HCT116 (cell line): ENCODE measurements around the gene SIAH2. TPM values are rescaled to one million over a fixed set of nuclear protein-coding genes. Genes with fewer than 3 reads are reported as not detected.

Experiments
- ATAC-seq: fragments of 200-7000 bp; cut with Tn5 transposase; 2 replicates; pipeline ENCODE4 v1.9.1; 2020; ENCODE audit warnings: mild to moderate bottlenecking, moderate library complexity
- BruUV-seq: library from RNA; stranded (reverse); fragments of 400-500 nt; replicated peaks from 2 replicates; lab custom pipeline; 2021; lab: Mats Ljungman, UMichigan
- CTCF ChIA-PET: fragments of 300-600 bp; sonication (Branson Sonifier 250); formaldehyde crosslinking; loops from one replicate; lab custom pipeline; 2021; ENCODE audit warnings: antibody characterized with exemption; lab: Charles Lee
- POLR2A ChIA-PET: fragments of 300-600, 350-600 bp; sonication (Branson Sonifier 250); formaldehyde crosslinking; loops from one replicate; lab custom pipeline; 2021; ENCODE audit warnings: antibody characterized with exemption; lab: Charles Lee
- RAD21 ChIA-PET, 2 experiments: fragments of 300-600 bp; sonication (Branson Sonifier 250); formaldehyde crosslinking; loops; one replicate each; lab custom pipeline; 2023; ENCODE audit warnings: low total read pairs in 2 of 2; ENCODE audit not compliant: uncharacterized antibody in 2 of 2, unreplicated experiment in 2 of 2, low non-redundant PET in 1 of 2; lab: Charles Lee
- DNase-seq: peaks from one replicate; pipeline ENCODE4 v3.0.0-alpha.2; 2010; ENCODE audit warnings: low read depth, low spot score
- H2AFZ ChIP-seq: fragments of 200-600 bp; shearing (Covaris generic), sonication (generic); 2 replicates; pipeline ENCODE4 v1.6.1; 2017; ENCODE audit warnings: low read depth, mixed run types, mixed read lengths, antibody characterized with exemption, low read length; ENCODE audit not compliant: poor library complexity, severe bottlenecking
- H3K27ac ChIP-seq: 2 replicates; pipeline ENCODE4 v1.5.1; 2012; ENCODE audit warnings: low read depth, low read length
- H3K27me3 ChIP-seq: fragments of 200-600 bp; sonication (generic); 2 replicates; pipeline ENCODE4 v1.6.1; 2016; ENCODE audit warnings: mixed run types, low read length, mixed read lengths; ENCODE audit not compliant: insufficient read depth
- H3K36me3 ChIP-seq, 2 experiments: fragments of 200-500 bp in 1 of 2; fragments of 200-600 bp in 1 of 2; sonication (Bioruptor generic) in 1 of 2; sonication (generic) in 1 of 2; 2 replicates each; pipeline versions ENCODE4 v1.5.1 to v1.6.1; 2014 to 2016; ENCODE audit warnings: low read length in 2 of 2, inconsistent platforms in 1 of 2, mixed read lengths in 1 of 2, mixed run types in 1 of 2; ENCODE audit not compliant: insufficient read depth in 2 of 2, control insufficient read depth in 1 of 2
- H3K4me1 ChIP-seq, 2 experiments: fragments of 200-600 bp in 1 of 2; sonication (generic) in 1 of 2; 2 replicates each; pipeline versions ENCODE4 v1.5.1 to v1.6.1; 2012 to 2017; ENCODE audit warnings: low read length in 2 of 2, inconsistent platforms in 1 of 2, mild to moderate bottlenecking in 1 of 2, mixed read lengths in 1 of 2, mixed run types in 1 of 2, moderate library complexity in 1 of 2; ENCODE audit not compliant: insufficient read depth in 2 of 2, control insufficient read depth in 1 of 2
- H3K4me2 ChIP-seq: fragments of 200-600 bp; sonication (generic); 2 replicates; pipeline ENCODE4 v1.6.1; 2017; ENCODE audit warnings: mixed run types, low read length, mixed read lengths
- H3K4me3 ChIP-seq, 2 experiments: fragments of 200-600 bp in 1 of 2; sonication (generic) in 1 of 2; replicated peaks in 1 of 2; 2 replicates each; pipeline ENCODE4 v1.5.1; 2011 to 2016; ENCODE audit warnings: low read length in 2 of 2, control low read depth in 1 of 2, low read depth in 1 of 2, mild to moderate bottlenecking in 1 of 2, mixed read lengths in 1 of 2, mixed run types in 1 of 2
- H3K79me2 ChIP-seq: fragments of 200-600 bp; sonication (generic); 2 replicates; pipeline ENCODE4 v1.6.1; 2017; ENCODE audit warnings: mild to moderate bottlenecking, mixed run types, low read length, moderate library complexity, mixed read lengths; ENCODE audit not compliant: insufficient read depth
- H3K9ac ChIP-seq: fragments of 200-600 bp; sonication (generic); 2 replicates; pipeline ENCODE4 v1.6.1; 2016; ENCODE audit warnings: low read length, mixed read lengths
- H3K9me2 ChIP-seq: fragments of 200-600 bp; sonication (generic), shearing (Covaris generic); 2 replicates; pipeline ENCODE4 v1.6.1; 2017; ENCODE audit warnings: mixed run types, mild to moderate bottlenecking, moderate library complexity; ENCODE audit not compliant: insufficient read depth
- H3K9me3 ChIP-seq, 2 experiments: fragments of 200-500 bp in 1 of 2; fragments of 200-600 bp in 1 of 2; sonication (Bioruptor generic) in 1 of 2; sonication (generic) in 1 of 2; 2 replicates each; pipeline ENCODE4 v1.6.1; 2014 to 2017; ENCODE audit warnings: low read length in 2 of 2, mixed read lengths in 2 of 2, inconsistent platforms in 1 of 2, low read depth in 1 of 2, mild to moderate bottlenecking in 1 of 2, mixed run types in 1 of 2, moderate library complexity in 1 of 2; ENCODE audit not compliant: control insufficient read depth in 1 of 2, insufficient read depth in 1 of 2
- H4K20me1 ChIP-seq: fragments of 200-600 bp; sonication (generic), shearing (Covaris generic); 2 replicates; pipeline ENCODE4 v1.6.1; 2017; ENCODE audit warnings: mixed run types, mild to moderate bottlenecking, moderate library complexity; ENCODE audit not compliant: insufficient read depth
- CBX3 ChIP-seq: IDR thresholded peaks from 2 replicates; pipeline ENCODE4 v1.6.1; 2012; ENCODE audit warnings: low read depth
- CEBPB ChIP-seq: IDR thresholded peaks from 2 replicates; pipeline ENCODE4 v1.6.1; 2012; ENCODE audit warnings: low read depth
- EGR1 ChIP-seq: IDR thresholded peaks from 2 replicates; pipeline ENCODE4 v1.6.1; 2012; ENCODE audit warnings: low read depth
- ELF1 ChIP-seq: IDR thresholded peaks from 2 replicates; pipeline ENCODE4 v1.6.1; 2012; ENCODE audit warnings: low read depth, borderline replicate concordance
- EZH2 ChIP-seq: fragments of 200-600 bp; sonication (generic); IDR thresholded peaks from 2 replicates; pipeline ENCODE4 v1.6.1; 2017; ENCODE audit warnings: antibody characterized with exemption, mixed run types
- EZH2phosphoT487 ChIP-seq: fragments of 200-600 bp; IDR thresholded peaks from 2 replicates; pipeline ENCODE4 v1.6.1; 2018; ENCODE audit warnings: antibody characterized with exemption, borderline replicate concordance
- FOSL1 ChIP-seq: IDR thresholded peaks from 2 replicates; pipeline ENCODE4 v1.6.1; 2012; ENCODE audit warnings: low read depth
- JUND ChIP-seq: IDR thresholded peaks from 2 replicates; pipeline ENCODE4 v1.6.1; 2012
- POLR2A ChIP-seq: IDR thresholded peaks from 2 replicates; pipeline ENCODE4 v1.7.0; 2011; ENCODE audit warnings: borderline replicate concordance; ENCODE audit not compliant: insufficient read depth, insufficient read length; ENCODE audit errors: extremely low read depth
- POLR2AphosphoS5 ChIP-seq: IDR thresholded peaks from 2 replicates; pipeline ENCODE4 v1.6.1; 2011; ENCODE audit warnings: mild to moderate bottlenecking, low read depth, low read length, moderate library complexity
- RAD21 ChIP-seq: IDR thresholded peaks from 2 replicates; pipeline ENCODE4 v1.6.1; 2012; ENCODE audit warnings: low read depth, mild to moderate bottlenecking
- SP1 ChIP-seq: IDR thresholded peaks from 2 replicates; pipeline ENCODE4 v1.6.1; 2012; ENCODE audit warnings: low read depth
- SRF ChIP-seq: IDR thresholded peaks from 2 replicates; pipeline ENCODE4 v1.6.1; 2012; ENCODE audit warnings: low read depth
- ZFX ChIP-seq: fragments of 450-650 bp; IDR thresholded peaks from 2 replicates; pipeline ENCODE4 v1.6.1; 2017
- ZNF274 ChIP-seq: fragments of 200-500 bp; sonication (Bioruptor generic); IDR thresholded peaks from 2 replicates; pipeline ENCODE4 v1.6.1; 2014; ENCODE audit warnings: mild to moderate bottlenecking, low read depth, low read length, inconsistent platforms
- intact Hi-C: fragments of 100-400 bp; cut with micrococcal nuclease; formaldehyde crosslinking; loops from 2 replicates; pipeline ENCODE4 v1.10.0; 2022
- total RNA-seq: library from RNA; stranded (reverse); gene quantifications from one replicate; pipeline ENCODE4 v1.2.1, GENCODE V29; 2021; ENCODE audit not compliant: unreplicated experiment
- TF ChIP-seq, protein P1 (sequence below): IDR thresholded peaks from 2 replicates; pipeline ENCODE4 v1.6.1; 2012
- TF ChIP-seq, protein P2 (sequence below): IDR thresholded peaks from 2 replicates; pipeline ENCODE4 v1.6.1; 2011; ENCODE audit warnings: mild to moderate bottlenecking, low read length, moderate library complexity; ENCODE audit not compliant: insufficient replicate concordance; ENCODE audit errors: extremely low read depth
- TF ChIP-seq, protein P3 (sequence below): IDR thresholded peaks from 2 replicates; pipeline ENCODE4 v1.6.1; 2012
- TF ChIP-seq, protein P4 (sequence below), 3 experiments: fragments of 200-600 bp in 1 of 3; sonication (generic) in 1 of 3; IDR thresholded peaks in 2 of 3; conservative IDR thresholded peaks in 1 of 3; 2 replicates each; pipeline ENCODE4 v1.5.1; 2012 to 2017; ENCODE audit warnings: low read depth in 2 of 3, low read length in 2 of 3, antibody characterized with exemption in 1 of 3, borderline replicate concordance in 1 of 3, control low read depth in 1 of 3, mild to moderate bottlenecking in 1 of 3, mixed read lengths in 1 of 3, mixed run types in 1 of 3, moderate library complexity in 1 of 3; ENCODE audit not compliant: insufficient read depth in 1 of 3

Gene SIAH2
- total RNA-seq, 1 experiment from 2014 or later: 39.9 TPM

DNA sequence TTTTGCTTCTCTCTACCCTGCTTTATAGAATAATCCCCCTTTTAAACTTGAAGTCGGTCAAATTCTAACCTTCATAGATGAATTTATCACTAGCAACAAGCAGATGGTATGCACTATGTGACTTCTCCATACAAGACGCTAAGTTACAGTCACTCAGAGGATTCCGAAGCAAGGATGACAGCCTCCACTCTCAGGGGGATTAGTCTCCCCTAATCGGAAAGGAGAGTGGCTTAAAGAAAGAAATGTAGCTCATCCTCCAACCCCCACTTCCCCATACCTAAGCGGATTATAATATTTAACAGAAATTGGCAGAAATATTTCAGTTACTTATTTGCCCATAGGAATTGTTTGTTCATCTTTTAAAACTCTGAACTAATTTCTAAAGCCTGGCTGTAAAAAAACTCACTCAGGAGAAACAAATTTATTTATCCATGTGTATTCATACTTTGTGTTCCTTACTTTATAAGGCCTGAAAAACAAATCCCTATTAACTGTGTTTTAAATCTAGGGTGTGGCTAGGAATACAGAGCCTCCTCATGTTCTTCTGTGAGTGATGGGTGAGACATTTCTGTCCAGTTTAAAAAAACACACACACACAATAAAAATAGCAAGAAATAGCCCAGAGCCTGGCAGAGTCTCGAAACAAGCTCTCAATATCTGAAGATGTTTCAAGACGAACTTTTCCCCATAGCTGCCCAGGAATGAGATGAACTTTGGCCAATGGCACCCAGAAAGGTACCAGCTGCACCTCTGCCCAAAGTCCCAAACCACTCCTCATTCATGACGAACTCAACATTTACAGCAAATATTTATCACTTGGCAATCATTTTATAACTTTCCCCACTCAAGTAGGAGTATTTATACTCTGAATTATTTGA lies 18.7 kb downstream of the SIAH2 start:
- Histone ChIP-seq H3K9me2 (no peaks in the 10 kb centered on the region), H3K79me2 (peaks cover 81% of the 10 kb centered on the region), H4K20me1 (peaks cover 11% of the 10 kb centered on the region; the same call in 1 of the 2 replicates), H3K27ac (no peak overlapping the region; the same call in 1 of the 2 replicates), H3K9ac (0 out of 2 replicates have a peak overlapping the region, but pooled peaks have one; percentile 7), H3K36me3 (peaks cover 3 to 5% of the 10 kb centered on the region in 2 experiments; a peak in 1 of 4 replicates), H2AFZ (no peak overlapping the region), H3K4me1 (peaks cover 11 to 42% of the 10 kb centered on the region in 2 experiments), H3K4me3 (no peak overlapping the region), H3K9me3 (no peaks in the 10 kb centered on the region), H3K4me2 (peak overlapping the region; percentile 35), H3K27me3 (no peaks in the 10 kb centered on the region)
- ATAC-seq: no peak
- RAD21 ChIA-PET: no interaction called here
- CTCF ChIA-PET: no interaction called here
- BruUV-seq: no TSS peak
- intact Hi-C loops: no loop called here
- DNase-seq: no peak
- TF ChIP-seq EZH2 (no peak), SP1 (no peak), RAD21 (no peak), ZFX (no peak), FOSL1 (no peak), POLR2AphosphoS5 (no peak), POLR2A (no peak), ELF1 (no peak), SRF (no peak), CBX3 (no peak), CEBPB (no peak), ZNF274 (no peak), EZH2phosphoT487 (no peak), JUND (no peak), EGR1 (no peak)
- TF ChIP-seq, protein P1, sequence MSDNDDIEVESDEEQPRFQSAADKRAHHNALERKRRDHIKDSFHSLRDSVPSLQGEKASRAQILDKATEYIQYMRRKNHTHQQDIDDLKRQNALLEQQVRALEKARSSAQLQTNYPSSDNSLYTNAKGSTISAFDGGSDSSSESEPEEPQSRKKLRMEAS: no peak
- TF ChIP-seq, protein P2, sequence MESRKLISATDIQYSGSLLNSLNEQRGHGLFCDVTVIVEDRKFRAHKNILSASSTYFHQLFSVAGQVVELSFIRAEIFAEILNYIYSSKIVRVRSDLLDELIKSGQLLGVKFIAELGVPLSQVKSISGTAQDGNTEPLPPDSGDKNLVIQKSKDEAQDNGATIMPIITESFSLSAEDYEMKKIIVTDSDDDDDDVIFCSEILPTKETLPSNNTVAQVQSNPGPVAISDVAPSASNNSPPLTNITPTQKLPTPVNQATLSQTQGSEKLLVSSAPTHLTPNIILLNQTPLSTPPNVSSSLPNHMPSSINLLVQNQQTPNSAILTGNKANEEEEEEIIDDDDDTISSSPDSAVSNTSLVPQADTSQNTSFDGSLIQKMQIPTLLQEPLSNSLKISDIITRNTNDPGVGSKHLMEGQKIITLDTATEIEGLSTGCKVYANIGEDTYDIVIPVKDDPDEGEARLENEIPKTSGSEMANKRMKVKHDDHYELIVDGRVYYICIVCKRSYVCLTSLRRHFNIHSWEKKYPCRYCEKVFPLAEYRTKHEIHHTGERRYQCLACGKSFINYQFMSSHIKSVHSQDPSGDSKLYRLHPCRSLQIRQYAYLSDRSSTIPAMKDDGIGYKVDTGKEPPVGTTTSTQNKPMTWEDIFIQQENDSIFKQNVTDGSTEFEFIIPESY: no peak
- TF ChIP-seq, protein P3, sequence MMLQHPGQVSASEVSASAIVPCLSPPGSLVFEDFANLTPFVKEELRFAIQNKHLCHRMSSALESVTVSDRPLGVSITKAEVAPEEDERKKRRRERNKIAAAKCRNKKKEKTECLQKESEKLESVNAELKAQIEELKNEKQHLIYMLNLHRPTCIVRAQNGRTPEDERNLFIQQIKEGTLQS: no peak
- TF ChIP-seq, protein P4, sequence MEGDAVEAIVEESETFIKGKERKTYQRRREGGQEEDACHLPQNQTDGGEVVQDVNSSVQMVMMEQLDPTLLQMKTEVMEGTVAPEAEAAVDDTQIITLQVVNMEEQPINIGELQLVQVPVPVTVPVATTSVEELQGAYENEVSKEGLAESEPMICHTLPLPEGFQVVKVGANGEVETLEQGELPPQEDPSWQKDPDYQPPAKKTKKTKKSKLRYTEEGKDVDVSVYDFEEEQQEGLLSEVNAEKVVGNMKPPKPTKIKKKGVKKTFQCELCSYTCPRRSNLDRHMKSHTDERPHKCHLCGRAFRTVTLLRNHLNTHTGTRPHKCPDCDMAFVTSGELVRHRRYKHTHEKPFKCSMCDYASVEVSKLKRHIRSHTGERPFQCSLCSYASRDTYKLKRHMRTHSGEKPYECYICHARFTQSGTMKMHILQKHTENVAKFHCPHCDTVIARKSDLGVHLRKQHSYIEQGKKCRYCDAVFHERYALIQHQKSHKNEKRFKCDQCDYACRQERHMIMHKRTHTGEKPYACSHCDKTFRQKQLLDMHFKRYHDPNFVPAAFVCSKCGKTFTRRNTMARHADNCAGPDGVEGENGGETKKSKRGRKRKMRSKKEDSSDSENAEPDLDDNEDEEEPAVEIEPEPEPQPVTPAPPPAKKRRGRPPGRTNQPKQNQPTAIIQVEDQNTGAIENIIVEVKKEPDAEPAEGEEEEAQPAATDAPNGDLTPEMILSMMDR (IDR thresholded peaks at IDR 0.05 in 2 of 3, conservative IDR thresholded peaks at IDR 0.05 in 1 of 3; ENCODE audit: borderline replicate concordance in 1 of 3, insufficient read depth in 1 of 3, low read depth in 2 of 3, low read length in 2 of 3): no peak
- POLR2A ChIA-PET: no interaction called here
